ENCODE measurements around the gene HS3ST3A1.

- TF ChIP-seq POLR2AphosphoS5 (IDR thresholded peaks at IDR 0.05; ENCODE audit: low read depth, low read length) (no peak), POLR2A (IDR thresholded peaks at IDR 0.05; ENCODE audit: low read depth, low read length) (no peak)
Measured at GRCh38 chr17:13539421-13539820, 62.3 kb downstream of the HS3ST3A1 start.

Data from GM12891 (cell line).